ENCODE data around the gene SCRN3.
"Not testable (repeated sequence)": the region's sequence is repeated elsewhere in the genome, so short reads cannot be mapped to it uniquely, and the experiment has no call there.

The SCRN3 gene

GRCh38 chr2:174395284-174395968, at the start of gene SCRN3:
Gene SCRN3 (plus strand): TSS chr2:174395730. CDS start chr2:174398284, 2,554 bp downstream.
- DNase-seq, result peak; percentile 72

- DNase-seq, result no peak
Observed at GRCh38 chr2:174350018-174350417, 45.5 kb upstream of the SCRN3 start.

GRCh38 chr2:174350593-174351181, 44.8 kb upstream of the SCRN3 start:
- DNase-seq, result no peak

- no peak for DNase-seq
Observed at GRCh38 chr2:174353004-174353403, 42.5 kb upstream of the SCRN3 start.

GRCh38 chr2:174356347-174356746, 39.2 kb upstream of the SCRN3 start:
- DNase-seq, result no peak

GRCh38 chr2:174359663-174360062, 35.9 kb upstream of the SCRN3 start:
- DNase-seq, result not testable (repeated sequence)

GRCh38 chr2:174362949-174363348, 32.6 kb upstream of the SCRN3 start:
- DNase-seq, result no peak

- not testable (repeated sequence) for DNase-seq
Observed at GRCh38 chr2:174363492-174364225, 31.9 kb upstream of the SCRN3 start.

- DNase-seq, result no peak
Observed at GRCh38 chr2:174364628-174365027, 30.9 kb upstream of the SCRN3 start.

GRCh38 chr2:174365571-174365970, 30.0 kb upstream of the SCRN3 start:
- DNase-seq, result no peak

- no peak for DNase-seq
Observed at GRCh38 chr2:174368691-174369090, 26.8 kb upstream of the SCRN3 start.

- peak; percentile 32 for DNase-seq
Observed at GRCh38 chr2:174376967-174377366, 18.6 kb upstream of the SCRN3 start.

- peak; percentile 81 for DNase-seq
Observed at GRCh38 chr2:174383796-174384195, 11.7 kb upstream of the SCRN3 start.

- no peak for DNase-seq
Observed at GRCh38 chr2:174385201-174385600, 10.3 kb upstream of the SCRN3 start.

GRCh38 chr2:174388706-174389105, 6.8 kb upstream of the SCRN3 start:
- DNase-seq, result peak; percentile 21

GRCh38 chr2:174389542-174389941, 6.0 kb upstream of the SCRN3 start:
- DNase-seq, result no peak

GRCh38 chr2:174390303-174390702, 5.2 kb upstream of the SCRN3 start:
- not testable (repeated sequence) for DNase-seq

- DNase-seq, result no peak
Observed at GRCh38 chr2:174392706-174393105, 2.8 kb upstream of the SCRN3 start.

- DNase-seq, result no peak
Observed at GRCh38 chr2:174395969-174396630, 570 bp downstream of the SCRN3 start.

- DNase-seq, result no peak
Observed at GRCh38 chr2:174397773-174398172, 2.2 kb downstream of the SCRN3 start.

- DNase-seq, result no peak
Observed at GRCh38 chr2:174399171-174399570, 3.6 kb downstream of the SCRN3 start.

- no peak for DNase-seq
Observed at GRCh38 chr2:174400853-174401252, 5.3 kb downstream of the SCRN3 start.

GRCh38 chr2:174403628-174404027, 8.1 kb downstream of the SCRN3 start:
- DNase-seq, result no peak

Data from MV-4-11 (cell line).